HFFc6 (cell line): ENCODE results near the gene PRELP. TPM values are rescaled to one million over a fixed set of nuclear protein-coding genes. Genes with fewer than 3 reads are reported as not detected.

Source experiments
- DNase-seq: peaks from one replicate; pipeline ENCODE4 v3.0.0-alpha.2; 2018
- H3K27ac Mint-ChIP-seq: 2 replicates; pipeline ENCODE4 v1.8.0; 2020; ENCODE audit warnings: mild to moderate bottlenecking, mixed read lengths
- H3K27me3 Mint-ChIP-seq: 2 replicates; pipeline ENCODE4 v1.8.0; 2021; ENCODE audit warnings: mild to moderate bottlenecking, moderate library complexity, mixed read lengths; ENCODE audit not compliant: insufficient read depth
- H3K36me3 Mint-ChIP-seq: 2 replicates; pipeline ENCODE4 v1.8.0; 2021; ENCODE audit warnings: low read depth, mixed read lengths
- H3K4me1 Mint-ChIP-seq: 2 replicates; pipeline ENCODE4 v1.8.0; 2020; ENCODE audit warnings: low read depth, mixed read lengths
- H3K4me3 Mint-ChIP-seq: 2 replicates; pipeline ENCODE4 v1.8.0; 2020; ENCODE audit warnings: mild to moderate bottlenecking, moderate library complexity, mixed read lengths
- H3K9me3 Mint-ChIP-seq: 2 replicates; pipeline ENCODE4 v1.8.0; 2020; ENCODE audit warnings: mild to moderate bottlenecking, mixed read lengths
- total RNA-seq, 6 experiments: library from RNA; stranded (reverse); fragmentation: NEBNext Ultra II Directional; extraction: Animal tissue kit (Norgen Biotek cat#: 25700); gene quantifications; 2 replicates in 1 of 6; 3 replicates in 5 of 6; pipeline ENCODE4 v1.2.3, GENCODE V29; 2021
- TF ChIP-seq, protein P1 (sequence below): fragments of 200-600 bp; sonication (generic); IDR thresholded peaks from 2 replicates; pipeline ENCODE4 v1.5.0; 2021; ENCODE audit warnings: antibody characterized with exemption, mild to moderate bottlenecking

Gene PRELP
- total RNA-seq, 6 experiments from 2014 or later: 0.59 to 0.81 (median 0.70) TPM

DNA sequence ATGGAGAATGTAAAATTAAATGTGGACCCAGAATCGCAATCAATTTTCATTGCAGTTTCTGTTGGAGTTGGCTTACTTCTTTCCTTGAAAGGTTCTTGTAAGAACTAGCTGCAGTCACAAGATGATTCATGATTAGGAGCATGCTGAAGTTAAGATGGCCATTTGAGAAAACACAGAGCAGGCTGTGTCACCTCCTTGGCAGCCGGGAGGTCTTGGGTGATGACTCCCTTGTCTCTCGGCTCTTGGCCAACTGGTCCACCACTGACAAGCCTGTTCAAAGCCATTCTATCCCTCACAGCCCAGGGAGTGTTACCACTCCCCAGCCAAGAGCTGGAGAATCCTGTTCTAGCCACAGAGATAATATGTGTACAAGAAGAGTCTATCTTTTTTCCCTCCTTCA, 58.9 kb downstream of the PRELP start:
- Mint-ChIP-seq H3K4me3 (peak overlapping the region; percentile 72), H3K4me1 (peaks cover 70% of the 10 kb centered on the region), H3K9me3 (no peaks in the 10 kb centered on the region), H3K27ac (peak overlapping the region; percentile 95), H3K27me3 (peaks cover 1% of the 10 kb centered on the region), H3K36me3 (no peaks in the 10 kb centered on the region)
- TF ChIP-seq, protein P1, sequence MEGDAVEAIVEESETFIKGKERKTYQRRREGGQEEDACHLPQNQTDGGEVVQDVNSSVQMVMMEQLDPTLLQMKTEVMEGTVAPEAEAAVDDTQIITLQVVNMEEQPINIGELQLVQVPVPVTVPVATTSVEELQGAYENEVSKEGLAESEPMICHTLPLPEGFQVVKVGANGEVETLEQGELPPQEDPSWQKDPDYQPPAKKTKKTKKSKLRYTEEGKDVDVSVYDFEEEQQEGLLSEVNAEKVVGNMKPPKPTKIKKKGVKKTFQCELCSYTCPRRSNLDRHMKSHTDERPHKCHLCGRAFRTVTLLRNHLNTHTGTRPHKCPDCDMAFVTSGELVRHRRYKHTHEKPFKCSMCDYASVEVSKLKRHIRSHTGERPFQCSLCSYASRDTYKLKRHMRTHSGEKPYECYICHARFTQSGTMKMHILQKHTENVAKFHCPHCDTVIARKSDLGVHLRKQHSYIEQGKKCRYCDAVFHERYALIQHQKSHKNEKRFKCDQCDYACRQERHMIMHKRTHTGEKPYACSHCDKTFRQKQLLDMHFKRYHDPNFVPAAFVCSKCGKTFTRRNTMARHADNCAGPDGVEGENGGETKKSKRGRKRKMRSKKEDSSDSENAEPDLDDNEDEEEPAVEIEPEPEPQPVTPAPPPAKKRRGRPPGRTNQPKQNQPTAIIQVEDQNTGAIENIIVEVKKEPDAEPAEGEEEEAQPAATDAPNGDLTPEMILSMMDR: no peak
- peak; percentile 98 for DNase-seq

DNA sequence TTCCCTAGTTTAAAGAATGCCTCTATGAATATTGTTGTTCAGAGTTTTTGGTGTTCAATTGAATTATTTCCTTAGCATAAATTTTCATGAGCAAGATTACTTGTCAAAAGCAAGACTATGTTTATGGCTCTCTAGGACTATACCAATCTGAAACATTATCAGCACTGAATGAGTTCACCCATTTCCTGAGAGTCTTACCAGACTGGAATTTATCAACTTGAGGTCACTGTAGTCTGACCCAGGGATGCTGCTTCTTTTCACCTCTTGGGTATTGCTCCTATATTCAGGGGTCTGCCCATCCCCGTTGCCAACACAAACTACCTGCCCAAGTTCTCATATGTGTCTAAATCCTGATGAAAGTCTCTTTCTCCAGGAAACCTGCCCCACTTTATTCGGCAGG, 61.0 kb downstream of the PRELP start:
- TF ChIP-seq, protein P1: no peak
- Mint-ChIP-seq H3K4me3 (peak overlapping the region; percentile 54), H3K9me3 (no peaks in the 10 kb centered on the region), H3K36me3 (no peaks in the 10 kb centered on the region), H3K4me1 (peaks cover 62% of the 10 kb centered on the region), H3K27me3 (peaks cover 1% of the 10 kb centered on the region; the same call in 1 of the 2 replicates), H3K27ac (peak overlapping the region; percentile 79)
- no peak for DNase-seq

DNA sequence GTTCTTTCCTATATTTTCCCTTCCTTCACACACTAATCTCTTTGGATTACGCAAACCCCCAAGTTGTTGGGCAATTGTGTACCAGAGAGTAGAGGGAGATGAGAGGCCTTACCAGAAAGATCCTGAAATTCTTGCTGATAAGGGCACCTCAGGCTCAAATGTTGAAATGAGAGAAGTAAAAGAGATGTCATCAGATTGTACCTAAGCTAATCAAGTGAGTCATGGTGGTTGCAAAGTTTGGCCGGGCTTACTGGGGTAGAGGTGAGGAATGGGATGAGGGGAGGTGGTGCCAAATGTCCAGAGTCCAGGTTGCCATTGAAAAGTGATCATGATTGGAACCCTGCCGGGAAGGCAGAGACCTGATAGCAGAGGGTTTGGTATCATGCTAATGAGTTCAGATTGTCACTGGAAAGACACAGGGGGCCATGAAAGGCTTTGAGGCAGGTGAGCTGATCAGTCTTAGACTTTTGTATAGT, 61.4 kb downstream of the PRELP start:
- H3K27ac Mint-ChIP-seq: peak overlapping the region; percentile 79
- TF ChIP-seq, protein P1: no peak
- peak overlapping the region; percentile 54 for H3K4me3 Mint-ChIP-seq
- peak; percentile 59 for DNase-seq
- no peaks in the 10 kb centered on the region for H3K9me3 Mint-ChIP-seq
- no peaks in the 10 kb centered on the region for H3K36me3 Mint-ChIP-seq
- peaks cover 62% of the 10 kb centered on the region for H3K4me1 Mint-ChIP-seq
- H3K27me3 Mint-ChIP-seq: peaks cover 1% of the 10 kb centered on the region; the same call in 1 of the 2 replicates

DNA sequence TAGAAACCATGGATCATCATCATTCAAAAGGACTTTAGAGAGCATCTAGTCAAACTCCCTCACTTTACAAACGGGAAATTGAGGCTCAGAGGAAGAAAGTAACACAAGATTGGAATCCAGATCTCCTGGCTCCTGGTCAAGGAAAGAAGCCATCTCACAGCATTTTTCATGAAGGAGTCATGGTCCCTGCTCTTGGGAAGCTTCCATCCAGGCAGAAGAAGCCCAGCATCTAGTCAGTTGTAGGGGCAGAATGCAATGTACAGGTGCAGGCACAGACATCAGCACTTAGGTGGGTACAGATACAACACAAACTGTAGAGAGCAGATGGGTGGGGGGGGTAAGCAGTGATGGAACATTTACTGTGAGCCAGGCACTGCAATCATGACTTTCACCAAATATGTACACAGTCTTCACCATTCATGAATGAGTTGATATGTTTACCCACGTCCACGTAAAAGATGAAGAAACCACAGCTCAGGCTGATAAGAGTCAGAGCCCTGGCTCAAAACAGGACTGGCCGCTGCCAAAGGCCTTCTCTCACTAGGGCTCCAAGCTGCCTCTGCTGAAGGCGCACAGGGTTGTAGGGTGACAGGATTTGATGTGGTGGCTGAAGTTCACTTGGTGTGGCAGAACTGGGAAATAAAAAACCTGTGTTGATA, 62.3 kb downstream of the PRELP start:
- peak overlapping the region; percentile 79 for H3K27ac Mint-ChIP-seq

DNA sequence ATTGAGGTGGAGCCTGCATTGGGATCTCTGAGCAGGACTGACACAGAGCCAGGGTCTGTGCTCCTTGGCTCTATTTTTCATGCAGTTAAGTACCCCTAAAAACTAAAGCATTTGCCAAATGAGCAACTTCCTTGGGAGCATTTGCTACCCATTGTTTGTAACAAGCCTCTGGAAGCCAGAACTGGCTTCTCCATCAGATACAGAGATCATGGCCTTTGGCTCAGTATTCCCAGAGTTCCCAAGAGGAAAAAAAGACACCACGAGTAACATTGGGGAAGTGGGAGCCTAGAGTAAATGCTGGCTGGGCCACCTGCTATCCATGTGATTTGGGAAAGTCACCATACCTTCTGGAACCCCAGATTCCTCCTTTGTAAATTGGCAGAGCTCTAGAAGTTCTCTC, 63.1 kb downstream of the PRELP start:
- no peak overlapping the region for H3K27ac Mint-ChIP-seq

More for the DNA sequence above, 62.3 kb downstream of the PRELP start:
- Mint-ChIP-seq H3K4me3 (no peak overlapping the region), H3K9me3 (no peaks in the 10 kb centered on the region), H3K27me3 (peaks cover 1% of the 10 kb centered on the region; the same call in 1 of the 2 replicates), H3K36me3 (no peaks in the 10 kb centered on the region), H3K4me1 (peaks cover 62% of the 10 kb centered on the region)
- TF ChIP-seq, protein P1: no peak
- DNase-seq: no peak

More for the DNA sequence above, 63.1 kb downstream of the PRELP start:
- H3K4me1 Mint-ChIP-seq: peaks cover 56% of the 10 kb centered on the region
- no peak for DNase-seq
- H3K9me3 Mint-ChIP-seq: no peaks in the 10 kb centered on the region
- TF ChIP-seq, protein P1: no peak
- H3K36me3 Mint-ChIP-seq: no peaks in the 10 kb centered on the region
- H3K27me3 Mint-ChIP-seq: peaks cover 1% of the 10 kb centered on the region; the same call in 1 of the 2 replicates
- H3K4me3 Mint-ChIP-seq: no peak overlapping the region
